GM23248 (cell line): Measurements from ENCODE around the gene CTNNA3.

Source experiments
- EZH2 ChIP-seq: fragments of 200-600 bp; sonication (generic); IDR thresholded peaks from 2 replicates; pipeline ENCODE4 v1.6.1; 2018; ENCODE audit warnings: antibody characterized with exemption, mild to moderate bottlenecking; ENCODE audit not compliant: insufficient read depth, poor library complexity, severe bottlenecking
- EZH2phosphoT487 ChIP-seq: fragments of 200-600 bp; sonication (generic); IDR thresholded peaks from 2 replicates; pipeline ENCODE4 v1.6.1; 2018; ENCODE audit warnings: antibody characterized with exemption, moderate library complexity, mild to moderate bottlenecking, low read depth; ENCODE audit not compliant: insufficient read depth

GRCh38 chr10:66457629-66458028 lies 1238.4 kb downstream of the CTNNA3 start:
- no peak for TF ChIP-seq EZH2
- no peak for TF ChIP-seq EZH2phosphoT487
